ENCODE data around the gene PAOX.
A peak's percentile ranks its signal among the peaks of the same experiment; 100 is the strongest.

Gene PAOX

DNA sequence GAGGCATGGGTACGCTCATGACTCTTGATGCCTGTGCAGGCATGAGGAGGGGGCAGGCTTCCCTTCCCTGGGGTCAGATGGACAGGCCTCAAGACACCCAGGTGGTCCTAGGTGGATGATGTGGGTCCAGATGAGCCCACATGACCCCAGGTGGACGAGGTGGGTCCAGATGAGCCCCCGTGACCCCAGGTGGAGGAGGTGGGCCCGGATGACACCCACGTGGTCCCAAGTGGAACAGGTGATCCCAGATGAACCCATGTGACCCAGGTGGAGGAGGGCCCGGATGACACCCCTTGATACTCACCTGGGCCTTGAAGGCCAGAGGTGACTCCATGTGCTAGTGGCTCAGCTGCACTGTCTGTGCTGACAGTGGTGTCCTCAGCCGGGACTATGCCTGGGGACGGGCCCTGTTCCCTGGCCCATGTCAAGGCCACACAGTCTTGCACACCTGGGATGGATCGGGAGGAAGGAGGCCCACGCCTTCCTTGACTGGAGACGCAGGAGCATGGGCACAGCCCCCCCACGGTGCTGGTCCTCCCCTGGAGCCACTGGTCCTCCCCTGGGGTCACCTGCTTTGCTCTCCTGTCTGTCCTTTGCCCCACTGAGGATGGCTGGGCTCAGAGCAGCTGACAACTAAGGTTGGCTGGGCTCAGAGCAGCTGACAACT lies 28.6 kb upstream of the PAOX start:
- no peak for DNase-seq

DNA sequence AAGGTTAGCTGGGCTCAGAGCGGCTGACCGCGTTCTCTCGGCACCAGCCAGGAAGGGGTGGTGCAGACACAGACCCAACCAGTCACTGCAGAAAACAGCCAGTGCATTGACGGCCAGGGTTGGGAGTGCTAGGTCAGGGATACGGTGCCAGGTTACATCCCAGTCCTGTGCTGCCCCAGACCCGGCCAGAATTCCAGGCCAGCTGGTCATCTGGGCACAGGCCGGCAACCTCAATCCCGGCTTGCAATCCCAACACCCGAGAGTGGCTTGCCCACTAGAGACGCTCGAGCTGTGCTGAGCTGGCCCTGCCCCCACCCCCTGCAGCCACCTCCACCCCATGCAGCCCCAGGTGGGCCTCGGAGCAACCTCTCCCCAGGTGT lies 28.1 kb upstream of the PAOX start:
- no peak for DNase-seq

DNA sequence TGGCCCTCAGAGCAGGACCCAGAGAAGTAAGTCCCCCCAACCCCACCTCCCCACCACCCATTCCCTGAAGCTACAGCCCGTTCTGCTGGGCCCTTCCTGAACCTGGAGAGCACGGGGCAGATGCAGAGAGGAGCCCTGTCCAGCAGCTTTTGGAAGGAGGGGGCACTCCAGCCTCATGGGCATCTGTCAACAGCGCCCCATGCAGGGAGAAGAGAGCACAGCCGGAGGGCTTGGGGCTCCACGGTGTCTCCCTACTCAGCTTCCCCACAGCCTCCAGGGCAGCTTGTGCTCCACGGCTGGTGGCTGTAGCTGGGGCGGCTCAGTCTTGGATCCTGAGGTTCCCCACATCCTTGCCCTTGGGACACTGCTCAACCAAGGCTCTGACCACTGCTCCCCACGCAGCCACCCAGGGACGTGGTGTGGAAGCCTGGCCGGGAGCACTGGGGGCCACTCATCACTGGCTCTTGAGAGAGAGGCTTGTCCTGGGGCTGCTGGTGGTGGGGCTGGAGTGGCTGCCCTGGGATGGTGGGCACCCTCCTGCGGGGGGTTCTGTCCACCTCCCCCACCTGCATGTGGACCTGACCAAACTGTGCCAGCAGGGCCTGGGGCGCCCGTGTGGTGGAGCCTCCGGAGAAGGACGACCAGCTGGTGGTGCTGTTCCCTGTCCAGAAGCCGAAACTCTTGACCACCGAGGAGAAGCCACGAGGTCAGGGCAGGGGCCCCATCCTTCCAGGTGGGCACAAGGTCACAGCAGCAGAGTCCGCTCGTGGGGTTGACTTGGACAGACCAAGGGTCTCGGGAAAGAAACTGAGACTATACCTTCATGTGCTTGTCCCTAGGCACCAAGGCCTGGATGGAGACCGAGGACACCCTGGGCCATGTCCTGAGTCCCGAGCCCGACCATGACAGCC lies 27.4 kb upstream of the PAOX start:
- DNase-seq = no peak

DNA sequence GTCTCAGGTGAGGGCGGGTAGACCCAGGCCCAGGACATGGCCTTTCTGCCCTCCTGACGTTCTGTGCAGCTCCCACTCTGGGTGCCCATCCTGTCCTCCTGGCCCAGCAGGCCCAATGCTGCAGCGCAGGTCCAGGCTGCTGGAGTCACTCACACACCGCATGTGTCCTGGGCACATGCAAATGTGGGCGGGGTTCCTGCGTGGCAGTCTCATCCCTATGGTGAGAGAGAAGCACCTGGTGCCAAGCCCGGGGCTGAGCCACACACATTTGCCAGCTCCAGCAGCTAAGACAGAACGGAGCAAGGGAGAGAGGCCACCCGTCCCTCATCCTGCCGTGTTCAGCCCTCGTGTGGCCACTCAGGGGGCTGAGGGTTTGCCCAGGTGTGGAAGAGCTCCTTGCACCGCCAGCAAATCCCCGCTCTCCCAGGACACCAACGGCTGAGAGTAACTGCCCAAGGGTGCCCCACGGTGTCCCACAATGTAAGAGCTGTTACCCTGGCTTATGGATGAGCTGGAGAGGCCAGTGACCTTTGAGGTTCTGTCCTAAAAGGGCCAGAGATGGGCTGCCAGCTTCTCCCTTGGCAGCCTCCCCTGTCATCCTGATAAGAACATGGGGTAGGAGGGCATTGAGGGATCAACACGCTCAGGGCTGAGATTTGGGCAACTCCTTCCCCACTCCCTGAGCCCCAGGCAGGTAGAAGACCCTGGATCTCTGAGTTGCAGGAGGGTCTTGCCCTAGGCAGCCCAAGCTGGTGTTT lies 25.7 kb upstream of the PAOX start:
- DNase-seq = no peak

DNA sequence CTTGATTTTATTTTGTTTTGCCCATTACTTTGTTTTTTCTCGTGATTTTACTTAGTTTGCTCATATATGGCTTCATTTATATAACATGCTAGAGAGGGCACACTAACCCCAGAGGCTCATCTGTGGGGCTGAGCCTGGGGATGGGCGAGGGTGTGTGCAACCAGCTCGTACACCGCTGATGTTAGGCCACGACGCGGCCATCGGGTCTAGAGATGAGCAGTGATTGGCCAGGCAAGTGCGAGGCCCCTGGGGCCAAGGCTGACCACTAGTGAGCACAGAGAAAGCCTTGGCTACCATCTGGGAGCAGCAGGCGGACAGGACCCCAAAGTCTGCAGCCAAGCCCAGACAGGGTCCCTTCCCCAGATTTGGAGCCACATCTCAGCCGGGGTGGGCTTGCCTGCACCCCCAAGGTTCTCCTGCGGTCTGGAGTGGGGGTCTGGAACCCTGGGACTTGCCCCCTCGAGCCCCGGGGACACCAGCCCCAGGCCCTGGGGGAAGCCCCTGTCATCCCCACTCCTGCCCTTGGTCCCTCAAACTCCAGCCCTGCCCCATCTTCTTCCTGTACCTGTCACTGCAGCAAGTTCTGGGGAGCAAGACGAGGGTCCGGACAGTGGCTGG lies 25.0 kb upstream of the PAOX start:
- DNase-seq = no peak

DNA sequence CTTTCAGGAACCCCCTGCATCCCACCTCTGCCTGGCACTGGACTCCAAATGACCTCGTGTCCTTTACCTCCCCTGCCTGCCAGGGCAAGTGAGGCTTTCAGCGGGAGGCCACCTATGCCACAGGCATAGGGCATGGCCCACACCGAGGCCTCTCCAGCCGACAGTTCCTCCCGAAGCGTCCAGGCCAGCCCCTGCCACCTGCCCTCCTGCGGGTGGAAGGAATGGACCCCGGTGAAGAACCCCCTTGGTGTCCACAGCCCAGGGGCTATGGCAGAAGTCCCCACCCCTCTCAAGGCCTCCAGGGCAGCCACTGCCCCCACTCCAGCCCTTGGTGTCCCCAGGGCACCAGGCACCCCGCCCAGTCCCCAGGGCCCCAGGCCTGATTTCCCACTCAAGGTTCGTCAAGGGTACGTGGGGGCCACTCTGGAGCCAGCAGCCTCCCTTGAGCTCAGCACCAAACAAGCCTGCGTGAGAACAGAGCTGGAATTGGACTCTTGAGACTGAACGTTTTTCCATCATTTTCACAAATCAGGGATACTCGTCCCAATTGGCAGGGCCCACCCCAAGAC lies 24.3 kb upstream of the PAOX start:
- no peak for DNase-seq

DNA sequence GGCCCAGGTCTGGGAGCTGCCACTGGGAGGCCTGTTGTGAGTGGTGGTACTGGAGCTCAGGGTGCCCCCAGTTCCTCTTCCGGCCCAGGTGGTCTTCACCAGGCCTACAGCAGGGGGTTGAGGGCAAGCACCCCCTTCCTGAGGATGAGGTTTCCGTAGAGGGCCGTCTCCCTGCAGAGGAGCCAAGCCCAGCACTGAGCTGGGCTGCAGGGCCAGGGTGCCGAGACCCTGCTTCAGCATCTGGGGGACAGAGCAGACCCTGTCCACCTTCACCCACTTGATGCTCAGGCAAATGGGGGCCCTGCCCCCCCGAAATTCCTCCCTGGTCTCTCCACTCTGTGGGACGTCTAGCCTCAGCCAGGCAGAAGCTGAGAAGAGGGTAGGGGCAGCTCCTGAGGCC lies 23.8 kb upstream of the PAOX start:
- no peak for DNase-seq

DNA sequence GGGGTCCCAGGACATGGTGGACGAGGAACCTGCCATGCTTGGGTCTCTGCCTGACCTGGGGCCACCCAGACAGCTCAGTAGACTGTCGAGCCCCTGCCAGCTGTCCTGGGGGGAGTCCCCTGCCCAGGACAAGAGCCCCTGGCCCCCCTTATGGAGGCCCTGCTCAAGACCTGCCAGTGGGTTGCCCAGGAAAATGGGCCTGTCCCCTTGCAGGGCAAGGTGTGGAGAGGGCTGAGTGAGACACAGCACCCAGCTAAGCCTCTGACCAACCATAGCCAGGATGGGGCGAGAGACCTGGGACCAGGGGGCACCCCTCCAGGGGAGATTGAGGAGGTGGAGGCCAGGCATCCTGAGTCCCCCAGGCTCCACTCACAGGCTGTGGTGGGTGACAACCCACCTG lies 23.1 kb upstream of the PAOX start:
- DNase-seq = no peak

DNA sequence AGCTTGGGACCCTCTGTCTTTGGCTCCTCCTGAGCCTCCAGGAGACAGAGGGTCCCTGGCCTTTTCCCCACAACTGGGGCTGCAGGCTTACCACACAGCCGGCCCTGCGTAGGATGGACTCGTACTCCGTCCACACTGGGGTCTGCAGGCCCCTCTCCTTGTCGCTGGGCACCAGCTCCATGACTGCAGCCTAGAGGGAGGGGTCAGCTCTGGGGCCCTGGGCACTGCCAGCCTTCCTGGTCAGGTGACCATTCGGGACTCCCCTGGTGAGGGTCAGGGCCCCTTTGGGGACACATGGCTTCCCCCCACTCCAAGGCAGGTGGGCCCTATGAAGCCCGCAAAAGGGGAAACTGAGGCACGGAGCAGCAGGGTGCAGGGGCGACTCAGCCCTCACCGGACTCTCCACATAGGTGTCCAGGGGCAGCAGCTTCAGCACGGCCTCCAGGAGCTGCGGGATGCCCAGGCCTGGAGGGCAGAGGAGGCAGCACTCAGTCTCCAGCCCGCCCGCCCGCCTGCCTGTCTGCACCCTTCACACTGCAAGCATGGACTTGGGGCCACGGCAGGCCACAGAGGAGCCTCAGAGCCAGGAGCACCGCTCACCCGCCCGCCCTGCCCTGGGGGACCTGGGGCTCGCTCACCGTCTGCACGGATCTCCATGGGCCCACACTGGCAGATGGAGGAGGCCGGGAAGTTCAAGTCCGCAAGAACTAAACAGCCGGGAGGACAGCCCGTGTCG lies 22.3 kb upstream of the PAOX start:
- DNase-seq = no peak

DNA sequence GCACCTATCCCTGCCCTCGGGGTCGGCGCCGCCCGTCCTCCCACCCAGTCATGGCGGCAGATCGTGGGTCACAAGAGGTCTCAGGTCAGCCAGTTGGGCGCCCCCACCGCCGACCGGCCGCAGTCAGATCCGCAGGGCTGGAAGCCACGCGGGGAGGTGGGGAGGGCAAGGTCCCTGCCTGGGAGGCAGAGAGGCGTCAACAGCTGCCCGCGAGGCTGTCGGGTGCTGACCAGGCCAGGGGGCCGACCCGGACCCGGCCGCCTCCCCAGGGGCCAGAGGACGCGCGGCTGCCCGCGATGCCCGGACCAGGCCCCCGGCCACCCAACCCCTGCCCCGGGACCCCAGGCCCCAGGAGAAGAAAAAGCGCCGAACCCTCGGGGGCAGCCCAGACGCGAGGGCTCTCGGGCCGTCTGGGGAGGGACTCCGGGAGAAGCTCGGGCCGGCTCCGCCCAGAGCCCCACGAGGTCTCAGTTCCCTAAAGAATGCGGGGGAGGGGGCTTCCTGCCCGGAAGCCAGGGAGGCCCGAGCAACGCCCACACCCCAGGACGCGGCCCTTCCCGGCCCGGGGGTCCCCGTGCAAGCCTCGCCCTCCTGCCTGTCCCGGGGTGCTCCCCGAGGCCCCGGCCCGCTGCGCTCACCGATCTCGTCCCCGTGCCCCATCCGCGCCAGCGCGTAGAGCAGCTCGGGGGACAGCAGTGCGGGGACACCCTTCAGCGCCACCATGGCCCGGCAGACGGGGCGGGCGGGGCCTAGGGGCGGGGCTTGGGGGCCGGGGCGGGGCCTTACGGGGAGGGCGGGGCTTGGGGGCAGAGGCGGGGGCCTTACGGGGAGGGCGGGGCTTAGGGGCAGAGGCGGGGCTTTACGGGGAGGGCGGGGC lies 21.5 kb upstream of the PAOX start, which contains the start of gene FUOM:
Gene FUOM (minus strand): TSS at position 735 of the 877 bp plus-strand sequence. CDS start 12 bp downstream, at position 723.
- DNase-seq = peak; percentile 61

DNA sequence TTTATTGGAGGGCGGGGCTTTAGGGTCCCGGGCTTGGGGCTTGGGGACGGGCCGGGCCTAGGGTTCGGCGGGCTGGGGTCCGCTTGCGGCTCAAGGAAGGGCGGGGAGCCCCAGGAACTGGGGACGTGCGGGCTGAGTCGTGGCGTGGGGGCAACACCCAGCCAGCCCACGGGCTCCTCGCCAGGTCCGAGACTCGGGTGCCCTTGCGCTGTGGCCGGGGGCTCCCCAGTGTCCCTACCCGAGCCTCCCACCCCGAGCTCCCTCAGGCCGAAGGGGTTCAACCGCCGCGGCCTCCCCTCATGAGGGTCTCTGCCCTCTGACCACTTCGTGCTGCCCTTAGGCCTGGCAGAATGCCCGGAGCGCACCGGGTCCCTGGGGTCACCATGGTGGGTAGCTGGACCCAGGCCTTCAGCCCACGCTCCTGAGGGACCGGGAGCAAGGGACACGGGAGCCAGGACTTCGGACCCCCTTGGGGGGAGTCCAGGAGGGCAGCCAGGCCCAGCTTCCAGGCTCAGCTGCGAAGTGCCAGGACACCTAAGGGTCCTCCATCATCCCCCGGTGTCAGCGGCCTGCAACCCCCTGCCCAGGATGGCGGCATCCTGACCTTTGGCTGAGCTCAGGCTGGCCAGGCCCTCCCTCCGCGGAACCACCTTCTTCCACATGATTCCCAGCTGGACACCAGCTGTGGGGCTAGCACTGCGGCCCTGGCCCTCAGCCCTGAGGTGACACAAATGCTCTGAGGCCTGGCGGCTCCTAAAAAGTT lies 20.7 kb upstream of the PAOX start:
- no peak for DNase-seq

DNA sequence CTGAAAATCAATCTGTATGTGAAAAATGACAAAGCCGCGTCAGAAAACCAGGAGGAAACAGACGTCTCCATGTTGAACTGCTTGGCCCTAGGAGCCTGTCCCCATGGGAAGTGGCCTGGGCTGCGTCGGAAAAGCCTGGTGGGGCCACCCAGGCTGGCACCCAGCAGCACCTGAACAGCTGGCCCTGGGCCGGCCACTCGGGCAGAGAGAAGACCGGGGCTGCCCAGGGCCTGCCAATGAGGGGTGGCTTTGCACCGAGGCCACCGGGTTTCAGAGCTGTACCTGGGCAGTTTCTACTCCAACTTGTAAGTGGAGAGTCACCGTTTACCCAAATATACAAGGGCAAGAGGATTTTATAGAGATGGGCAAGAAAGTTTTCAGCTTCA lies 20.1 kb upstream of the PAOX start:
- DNase-seq = no peak

DNA sequence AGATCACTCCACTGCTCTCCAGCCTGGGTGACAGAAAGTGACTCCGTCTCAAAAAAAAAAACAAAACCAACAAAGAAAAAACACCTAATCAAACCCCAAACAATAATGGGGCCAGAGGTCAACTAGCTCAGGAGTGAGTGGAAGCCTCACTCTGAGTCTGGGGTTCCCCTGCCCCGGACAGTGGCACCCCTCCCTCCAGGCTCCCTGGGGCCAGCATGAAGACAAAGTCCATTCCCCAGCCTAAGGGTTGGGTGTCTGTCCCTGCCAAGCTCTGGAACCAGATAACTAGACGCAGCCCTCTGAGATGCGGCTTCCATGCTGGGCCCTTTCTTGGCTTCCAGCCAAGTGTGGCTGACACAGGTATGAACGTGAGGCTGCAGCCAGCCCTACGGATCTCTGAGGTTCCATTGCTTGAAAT lies 19.5 kb upstream of the PAOX start:
- no peak for DNase-seq

DNA sequence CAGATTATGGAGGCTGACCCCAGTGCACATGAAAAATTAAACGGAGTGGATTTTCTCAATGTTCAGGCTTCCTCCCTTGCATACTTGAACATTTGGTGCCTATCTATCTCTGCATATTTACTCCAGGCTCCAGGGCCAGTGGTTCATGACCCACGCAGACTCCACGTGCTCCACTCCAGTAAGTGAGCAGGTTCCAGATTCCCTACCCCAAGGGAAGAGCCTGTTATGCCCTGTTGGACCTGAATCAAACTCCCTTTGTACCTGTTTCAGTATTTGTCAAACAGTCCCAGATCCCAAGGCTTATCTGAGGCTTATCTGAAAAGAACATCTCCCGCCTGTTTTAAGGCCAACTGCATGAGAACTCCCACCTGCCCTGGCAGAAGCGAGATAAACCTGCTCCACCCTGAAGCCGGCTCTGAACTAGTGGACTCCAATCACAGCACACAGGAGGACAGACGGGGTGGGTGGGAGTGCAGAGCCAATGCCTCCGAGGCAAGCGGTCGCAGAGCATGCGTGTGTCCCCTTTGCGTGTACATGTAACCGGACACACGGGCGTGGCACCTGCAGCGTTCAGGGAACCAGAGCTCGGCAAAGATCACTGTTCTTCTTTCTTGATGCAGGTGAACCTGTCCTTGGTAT lies 19.0 kb upstream of the PAOX start:
- no peak for DNase-seq

DNA sequence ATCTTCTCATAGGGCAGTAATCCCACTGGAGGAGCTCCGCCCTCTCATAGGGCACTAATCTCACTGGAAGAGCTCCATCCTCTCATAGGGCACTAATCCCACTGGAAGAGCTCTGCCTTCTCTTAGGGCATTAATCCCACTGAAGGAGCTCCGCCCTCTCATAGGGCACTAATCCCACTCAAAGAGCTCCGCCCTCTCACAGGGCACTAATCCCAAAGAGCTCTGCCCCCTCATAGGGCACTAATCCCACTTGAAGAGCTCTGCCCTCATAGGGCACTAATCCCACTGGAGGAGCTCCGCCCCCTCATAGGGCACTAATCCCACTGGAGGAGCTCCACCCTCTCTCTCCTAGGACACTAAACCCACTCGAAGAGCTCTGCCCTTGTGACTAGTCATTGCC lies 17.8 kb upstream of the PAOX start:
- DNase-seq = no peak

DNA sequence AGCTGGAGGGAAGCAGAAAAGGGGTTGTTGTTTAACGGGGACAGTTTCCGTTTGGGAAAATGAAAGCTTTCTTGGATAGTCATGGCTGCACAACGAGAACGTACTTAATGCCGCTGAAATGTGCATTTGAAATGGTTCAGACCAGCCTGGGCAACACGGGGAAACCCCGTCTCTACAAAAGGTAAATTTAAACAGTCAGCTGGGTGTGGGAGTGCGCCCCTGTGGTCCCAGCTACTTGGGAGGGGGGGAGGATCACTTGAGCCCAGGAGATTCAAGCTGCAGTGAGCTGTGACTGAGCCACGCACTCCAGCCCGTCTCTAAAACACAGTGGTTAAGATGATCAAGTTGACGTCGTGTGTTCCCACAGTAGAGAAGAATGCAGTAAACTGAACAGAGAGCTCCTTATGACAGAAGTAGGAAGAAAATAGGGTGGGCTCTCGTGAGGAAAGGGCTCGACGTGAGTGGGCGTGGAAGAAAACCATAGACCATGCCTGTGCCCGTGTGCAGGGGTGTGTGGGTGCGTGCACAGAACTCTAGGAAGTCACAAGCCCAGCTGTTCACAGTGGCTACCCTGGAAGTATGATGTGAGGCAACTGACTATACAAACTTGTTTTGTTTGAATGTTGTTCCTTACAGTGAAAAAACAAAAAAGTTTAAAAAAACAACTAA lies 17.2 kb upstream of the PAOX start:
- DNase-seq = no peak

DNA sequence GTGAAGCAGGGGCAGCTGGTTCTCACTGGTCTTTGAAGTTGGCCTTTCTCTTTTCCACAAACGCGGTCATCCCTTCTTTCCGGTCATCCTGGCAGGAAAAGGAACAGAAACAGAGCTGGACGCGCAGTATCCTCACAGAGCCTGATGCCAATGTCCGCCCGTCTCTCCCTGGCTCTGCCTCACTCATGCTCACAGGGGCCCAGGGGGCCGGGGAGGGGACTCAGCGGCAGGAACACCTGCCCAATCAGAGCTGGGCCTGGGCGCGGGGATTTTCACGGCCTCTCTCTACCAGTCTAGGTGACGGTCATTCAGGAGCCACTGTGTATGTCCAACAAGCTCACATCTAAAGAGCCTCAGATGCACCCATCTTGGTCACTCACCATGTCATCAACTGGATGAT lies 16.2 kb upstream of the PAOX start:
- DNase-seq = no peak

DNA sequence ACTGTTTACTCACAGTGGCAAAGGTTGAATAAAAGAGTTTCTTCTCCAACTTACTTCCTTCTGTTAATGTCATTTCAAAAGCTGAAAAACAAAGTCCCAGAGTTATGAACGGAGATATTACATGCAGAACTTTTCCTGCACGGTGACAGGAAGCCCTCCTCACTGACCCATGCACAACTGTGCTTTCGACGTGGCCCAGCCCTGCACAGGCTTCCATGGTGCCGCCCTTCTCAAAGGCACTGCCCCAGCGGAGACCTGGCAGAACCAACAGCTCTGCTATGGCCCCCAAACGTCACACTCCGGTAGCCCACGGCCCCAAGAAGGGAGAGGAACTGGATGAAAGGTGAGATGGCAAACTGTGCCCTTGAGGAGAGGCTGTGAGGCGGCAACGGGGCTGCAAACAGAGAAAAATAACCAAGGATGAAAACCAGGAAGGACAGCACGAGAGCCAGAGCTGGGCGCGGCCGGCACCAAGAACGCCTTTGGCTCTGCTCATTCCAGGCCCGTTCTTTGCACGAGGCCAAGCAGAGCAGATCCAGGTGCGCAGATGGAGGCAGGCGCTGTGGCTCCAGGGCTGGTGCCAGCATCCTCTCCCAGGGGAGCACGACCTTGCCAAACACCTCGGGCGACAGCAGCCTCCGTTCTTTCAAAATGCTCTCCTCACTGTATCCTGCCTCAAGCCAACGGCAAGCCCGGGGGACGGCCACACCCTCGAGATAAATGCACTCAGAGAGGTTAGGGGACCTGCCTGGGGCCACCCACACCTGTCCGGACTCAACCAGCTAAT lies 14.2 kb upstream of the PAOX start:
- DNase-seq = no peak

All from fibroblast of upper back skin (primary cell).